Pancreas (tissue), 10 donors: Measurements from ENCODE around the gene ADAR. TPM values are rescaled to one million over a fixed set of nuclear protein-coding genes. Genes with fewer than 3 reads are reported as not detected.

ENCODE experiments used
- ATAC-seq, 4 donors: fragments of 200-7000 bp; cut with Tn5 transposase; one replicate each; pipeline versions ENCODE4 v1.8.0 to v1.9.1; 2020; ENCODE audit warnings: mild to moderate bottlenecking in 4 of 4, moderate library complexity in 4 of 4
- DNase-seq, 6 donors: peaks; one replicate each; pipeline ENCODE4 v3.0.0-alpha.2; 2020
- FAIRE-seq: peaks from 2 replicates; lab custom pipeline; 2012; peaks lifted over from hg19 to GRCh38; lab: Jason Lieb, UNC
- H3K27ac ChIP-seq, 4 donors: fragments of 200-600 bp; sonication (generic); 1 replicate in 3 of 4; 2 replicates in 1 of 4; pipeline versions ENCODE4 v1.5.0 to v1.8.0; 2020
- H3K27me3 ChIP-seq, 4 donors: fragments of 200-600 bp; one replicate each; pipeline ENCODE4 v1.8.0; 2021
- H3K36me3 ChIP-seq, 3 donors: fragments of 200-600 bp; sonication (generic) in 1 of 3; one replicate each; pipeline versions ENCODE4 v1.5.0 to v1.8.0; 2020 to 2021
- H3K4me1 ChIP-seq, 3 donors: fragments of 200-600 bp; one replicate each; pipeline ENCODE4 v1.8.0; 2021
- H3K4me3 ChIP-seq, 4 donors: fragments of 200-600 bp; sonication (generic) in 2 of 4; one replicate each; pipeline versions ENCODE4 v1.5.0 to v1.8.0; 2020 to 2021
- H3K9me3 ChIP-seq, 4 donors: fragments of 200-600 bp; one replicate each; pipeline ENCODE4 v1.8.0; 2021
- WGBS, 2 donors: extraction: QIAGEN DNeasy Blood & Tissue Kit; methylation state at CpG; one replicate each; pipeline ENCODE4 v1.1.7; 2013; 5-methylcytosine and 5-hydroxymethylcytosine counted together
- intact Hi-C, 3 donors: fragments of 100-400 bp; cut with DNase I; formaldehyde crosslinking; loops; one replicate each; pipeline versions ENCODE4 v1.11.1 to v1.14.2; 2022
- polyA plus RNA-seq, 2 donors: library from polyadenylated mRNA; stranded (reverse); fragments of 200-250 nt; gene quantifications; one replicate each; pipeline ENCODE4 v1.2.3, GENCODE V29; 2013
- total RNA-seq, 6 donors: library from RNA; stranded (reverse); fragmentation: NEBNext Ultra II Directional in 4 of 6; extraction: Animal tissue kit (Norgen Biotek cat#: 25700) in 4 of 6; gene quantifications; one replicate each; pipeline versions ENCODE4 v1.2.1 to v1.2.4, GENCODE V29; 2021 to 2023
- TF ChIP-seq, protein P1 (sequence below), 4 donors: fragments of 200-600 bp; sonication (generic) in 3 of 4; IDR thresholded peaks; one replicate each; pipeline versions ENCODE4 v1.5.0 to v1.8.0; 2021; ENCODE audit warnings: antibody characterized with exemption in 4 of 4
- donor health status: healthy with polysubstance abuse.
- donor health status: DM: no; HTN: no; CAD: no; lungs with moderate emphysema.
- donor health status: DM: no; HTN: no; CAD: no.
- donor health status: control.
- donor health status: control.
- donor health status: Bipolar disorder and iron deficiency.
- donor health status: DM: yes; HTN: yes; CAD: no.
- donor health status: DM: no; HTN: no; CAD: no.
- donor health status: DM: no; HTN: no; CAD: no.
- donor health status: DM: yes; HTN: yes; CAD: no.

ADAR gene
- total and polyA plus RNA-seq, 8 donors: 19.4 to 94.2 (median 47.3) TPM

DNA sequence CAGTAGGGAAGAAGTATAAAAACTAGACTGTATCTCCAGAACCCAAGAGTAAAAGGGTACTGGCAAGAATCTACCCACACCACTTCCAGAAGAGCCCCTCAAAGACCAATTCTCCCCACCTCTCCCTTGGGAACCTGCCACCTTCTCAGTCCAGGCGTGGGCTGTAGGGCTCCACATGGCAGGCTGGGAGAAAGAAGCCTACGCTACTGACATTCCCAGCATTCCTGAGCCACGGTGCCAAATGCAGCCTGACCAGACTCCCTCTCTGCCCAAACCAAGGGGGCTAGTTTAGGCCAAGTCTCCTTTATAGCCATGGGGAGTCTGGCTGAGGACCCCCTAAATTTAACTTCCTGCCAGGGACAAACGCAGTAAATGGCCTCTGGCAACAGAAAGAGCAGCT lies 51.6 kb downstream of the ADAR start:
- 10 to 22% methylated on average over 4 of the region's 4 CpGs for WGBS, 2 donors
- H3K27ac ChIP-seq: no peak overlapping the region
- no peaks in the 10 kb centered on the region for H3K27me3 ChIP-seq
- FAIRE-seq (no peak), ATAC-seq (no peak), DNase-seq (no peak)
- H3K4me3 ChIP-seq: peak overlapping the region in 3 of 4 donors; percentile 88 to 90 (median 88)
- TF ChIP-seq, protein P1, sequence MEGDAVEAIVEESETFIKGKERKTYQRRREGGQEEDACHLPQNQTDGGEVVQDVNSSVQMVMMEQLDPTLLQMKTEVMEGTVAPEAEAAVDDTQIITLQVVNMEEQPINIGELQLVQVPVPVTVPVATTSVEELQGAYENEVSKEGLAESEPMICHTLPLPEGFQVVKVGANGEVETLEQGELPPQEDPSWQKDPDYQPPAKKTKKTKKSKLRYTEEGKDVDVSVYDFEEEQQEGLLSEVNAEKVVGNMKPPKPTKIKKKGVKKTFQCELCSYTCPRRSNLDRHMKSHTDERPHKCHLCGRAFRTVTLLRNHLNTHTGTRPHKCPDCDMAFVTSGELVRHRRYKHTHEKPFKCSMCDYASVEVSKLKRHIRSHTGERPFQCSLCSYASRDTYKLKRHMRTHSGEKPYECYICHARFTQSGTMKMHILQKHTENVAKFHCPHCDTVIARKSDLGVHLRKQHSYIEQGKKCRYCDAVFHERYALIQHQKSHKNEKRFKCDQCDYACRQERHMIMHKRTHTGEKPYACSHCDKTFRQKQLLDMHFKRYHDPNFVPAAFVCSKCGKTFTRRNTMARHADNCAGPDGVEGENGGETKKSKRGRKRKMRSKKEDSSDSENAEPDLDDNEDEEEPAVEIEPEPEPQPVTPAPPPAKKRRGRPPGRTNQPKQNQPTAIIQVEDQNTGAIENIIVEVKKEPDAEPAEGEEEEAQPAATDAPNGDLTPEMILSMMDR (IDR thresholded peaks at IDR 0.05): no peak
- H3K9me3 ChIP-seq: no peaks in the 10 kb centered on the region
- H3K36me3 ChIP-seq: peaks cover 23 to 43% (median 27%) of the 10 kb centered on the region in 3 donors
- H3K4me1 ChIP-seq: peaks cover 8 to 12% (median 12%) of the 10 kb centered on the region in 3 donors
- intact Hi-C loops: loop anchor here in 1 of 3 donors (10.0 kb wide), 1 partner anchor 328 kb away; no protein-coding TSS in a partner anchor

GRCh38 chr1:154553056-154554030 lies 54.6 kb downstream of the ADAR start:
- ATAC-seq: no peak
- TF ChIP-seq, protein P1 (IDR thresholded peaks at IDR 0.05): no peak
- no peak overlapping the region for H3K27ac ChIP-seq
- peaks cover 16 to 23% (median 18%) of the 10 kb centered on the region in 3 donors for H3K4me1 ChIP-seq
- H3K9me3 ChIP-seq: no peaks in the 10 kb centered on the region
- H3K36me3 ChIP-seq: peaks cover 26 to 67% (median 46%) of the 10 kb centered on the region in 3 donors
- H3K27me3 ChIP-seq: no peaks in the 10 kb centered on the region
- 68 to 72% methylated on average over 12 of the region's 12 CpGs for whole genome bisulfite sequencing, 2 donors
- no peak overlapping the region for H3K4me3 ChIP-seq
- no peak for DNase-seq
- FAIRE-seq: no peak
- intact Hi-C loops: loop anchor here in 1 of 3 donors (10.0 kb wide), 1 partner anchor 331 kb away; no protein-coding TSS in a partner anchor

- ATAC-seq: no peak
- intact Hi-C loops: loop anchor here in 1 of 3 donors (10.0 kb wide), 1 partner anchor 333 kb away; no protein-coding TSS in a partner anchor
- no peak overlapping the region for H3K27ac ChIP-seq
Measured at GRCh38 chr1:154552036-154552435, 56.0 kb downstream of the ADAR start.

DNA sequence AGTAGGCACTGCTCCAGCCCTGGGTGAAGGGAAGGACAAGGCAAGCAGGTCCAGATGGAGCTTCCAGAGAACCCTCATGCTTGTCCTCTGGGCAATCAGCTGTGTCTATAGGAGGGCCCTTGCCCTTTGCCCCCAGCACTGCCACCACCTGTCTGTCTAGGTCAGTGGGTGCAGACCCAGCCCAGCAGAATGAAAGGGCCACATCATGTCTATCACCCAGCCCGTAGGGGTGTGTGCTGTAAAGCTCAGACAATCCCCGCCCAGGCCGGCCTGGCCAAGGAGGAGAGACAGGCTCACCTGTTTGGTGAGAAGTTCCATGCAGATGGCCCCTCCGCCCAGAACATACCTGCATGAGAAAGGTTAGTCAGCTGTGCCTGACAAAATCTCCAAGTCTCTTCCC lies 56.5 kb downstream of the ADAR start:
- 91% methylated on average over 4 of the region's 4 CpGs for WGBS, 2 donors
- H3K4me3 ChIP-seq: no peak overlapping the region
- H3K27ac ChIP-seq: no peak overlapping the region
- FAIRE-seq: no peak
- peaks cover 21 to 32% (median 29%) of the 10 kb centered on the region in 3 donors for H3K4me1 ChIP-seq
- H3K27me3 ChIP-seq: no peaks in the 10 kb centered on the region
- intact Hi-C loops: loop anchor here in 1 of 3 donors (10.0 kb wide), 1 partner anchor 333 kb away; no protein-coding TSS in a partner anchor
- H3K9me3 ChIP-seq: no peaks in the 10 kb centered on the region
- DNase-seq: no peak
- TF ChIP-seq, protein P1 (IDR thresholded peaks at IDR 0.05): no peak
- peaks cover 26 to 67% (median 46%) of the 10 kb centered on the region in 3 donors for H3K36me3 ChIP-seq
- no peak for ATAC-seq

More at GRCh38 chr1:154552036-154552435, 56.0 kb downstream of the ADAR start:
- Histone ChIP-seq H3K27me3 (no peaks in the 10 kb centered on the region), H3K36me3 (peaks cover 26 to 67% (median 46%) of the 10 kb centered on the region in 3 donors), H3K9me3 (no peaks in the 10 kb centered on the region), H3K4me1 (peaks cover 22 to 34% (median 31%) of the 10 kb centered on the region in 3 donors), H3K4me3 (no peak overlapping the region)
- 90 to 94% methylated on average over 6 of the region's 6 CpGs for WGBS, 2 donors
- FAIRE-seq (no peak), DNase-seq (no peak)
- TF ChIP-seq, protein P1 (IDR thresholded peaks at IDR 0.05): no peak
